Ectodermal cell (in vitro differentiated cells): ENCODE results near the gene ZFR2.

ENCODE experiments used
- H3K27ac ChIP-seq: 2 replicates; pipeline ENCODE4 v1.7.0; 2013; ENCODE audit warnings: mild to moderate bottlenecking, low read depth, low read length; ENCODE audit not compliant: insufficient read depth, poor library complexity, severe bottlenecking
- H3K27me3 ChIP-seq: 2 replicates; pipeline ENCODE4 v1.7.0; 2013; ENCODE audit warnings: mild to moderate bottlenecking, low read length; ENCODE audit not compliant: insufficient read depth, control insufficient read depth, poor library complexity, severe bottlenecking
- H3K36me3 ChIP-seq: one replicate; pipeline ENCODE4 v1.7.0; 2013; ENCODE audit warnings: low read length; ENCODE audit not compliant: control insufficient read depth, insufficient read depth
- H3K4me1 ChIP-seq: one replicate; pipeline ENCODE4 v1.7.0; 2013; ENCODE audit warnings: low read length; ENCODE audit not compliant: control insufficient read depth, insufficient read depth
- H3K4me3 ChIP-seq: 2 replicates; pipeline ENCODE4 v1.7.0; 2013; ENCODE audit warnings: low read depth, low read length, control low read depth; ENCODE audit not compliant: insufficient read depth
- H3K9me3 ChIP-seq: 2 replicates; pipeline ENCODE4 v1.7.0; 2013; ENCODE audit warnings: mild to moderate bottlenecking, low read length, moderate library complexity; ENCODE audit not compliant: control insufficient read depth
- WGBS, 2 experiments: methylation state at CpG; one replicate each; pipeline ENCODE4 v1.1.7; 2013; ENCODE audit warnings: missing lambda C conversion rate in 2 of 2; 5-methylcytosine and 5-hydroxymethylcytosine counted together

ZFR2 gene

GRCh38 chr19:3807131-3807480, 61.7 kb downstream of the ZFR2 start:
- no peaks in the 10 kb centered on the region for H3K4me1 ChIP-seq
- H3K4me3 ChIP-seq = no peak overlapping the region
- 92 to 94% methylated on average over 19 of the region's 19 CpGs for whole genome bisulfite sequencing, 2 experiments
- no peak overlapping the region for H3K27ac ChIP-seq
- H3K36me3 ChIP-seq = no peaks in the 10 kb centered on the region
- peaks cover 10% of the 10 kb centered on the region for H3K27me3 ChIP-seq
- no peaks in the 10 kb centered on the region for H3K9me3 ChIP-seq

- H3K27ac ChIP-seq = no peak overlapping the region
- H3K9me3 ChIP-seq = no peaks in the 10 kb centered on the region
- H3K27me3 ChIP-seq = peaks cover 23% of the 10 kb centered on the region
- H3K36me3 ChIP-seq = no peaks in the 10 kb centered on the region
- H3K4me3 ChIP-seq = no peak overlapping the region
- 93% methylated on average over 29 of the region's 29 CpGs for WGBS, 2 experiments
- H3K4me1 ChIP-seq = peaks cover 4% of the 10 kb centered on the region
Observed at GRCh38 chr19:3805859-3806258, 63.0 kb downstream of the ZFR2 start.

GRCh38 chr19:3804429-3804828, 64.4 kb downstream of the ZFR2 start:
- Histone ChIP-seq H3K4me1 (peaks cover 4% of the 10 kb centered on the region), H3K4me3 (no peak overlapping the region), H3K27ac (no peak overlapping the region), H3K36me3 (no peaks in the 10 kb centered on the region), H3K9me3 (no peaks in the 10 kb centered on the region), H3K27me3 (peaks cover 37% of the 10 kb centered on the region)
- WGBS, 2 experiments = 90% methylated on average over 13 of the region's 13 CpGs

- Histone ChIP-seq H3K27me3 (peaks cover 37% of the 10 kb centered on the region), H3K27ac (no peak overlapping the region), H3K4me3 (no peak overlapping the region), H3K9me3 (no peaks in the 10 kb centered on the region), H3K4me1 (peaks cover 4% of the 10 kb centered on the region), H3K36me3 (no peaks in the 10 kb centered on the region)
- WGBS, 2 experiments = 91 to 92% methylated on average over 10 of the region's 10 CpGs
Observed at GRCh38 chr19:3803986-3804385, 64.9 kb downstream of the ZFR2 start.

GRCh38 chr19:3803114-3803888, 65.5 kb downstream of the ZFR2 start:
- Histone ChIP-seq H3K36me3 (no peaks in the 10 kb centered on the region), H3K27me3 (peaks cover 37% of the 10 kb centered on the region), H3K27ac (no peak overlapping the region), H3K4me1 (peaks cover 4% of the 10 kb centered on the region), H3K9me3 (no peaks in the 10 kb centered on the region), H3K4me3 (no peak overlapping the region)
- WGBS, 2 experiments = 86 to 89% methylated on average over 21 to 24 of the region's 24 CpGs

- Histone ChIP-seq H3K27ac (no peak overlapping the region), H3K4me1 (peaks cover 4% of the 10 kb centered on the region), H3K9me3 (no peaks in the 10 kb centered on the region), H3K4me3 (no peak overlapping the region), H3K27me3 (peaks cover 37% of the 10 kb centered on the region), H3K36me3 (no peaks in the 10 kb centered on the region)
- WGBS, 2 experiments = 4% methylated on average over 46 of the region's 46 CpGs
Observed at GRCh38 chr19:3801412-3802096, 67.3 kb downstream of the ZFR2 start.

- no peak overlapping the region for H3K27ac ChIP-seq
- H3K4me1 ChIP-seq = peaks cover 4% of the 10 kb centered on the region
- WGBS, 2 experiments = 54 to 56% methylated on average over 21 of the region's 21 CpGs
- H3K9me3 ChIP-seq = no peaks in the 10 kb centered on the region
- no peaks in the 10 kb centered on the region for H3K36me3 ChIP-seq
- H3K27me3 ChIP-seq = peaks cover 37% of the 10 kb centered on the region
- no peak overlapping the region for H3K4me3 ChIP-seq
Observed at GRCh38 chr19:3800996-3801395, 67.8 kb downstream of the ZFR2 start.

- Histone ChIP-seq H3K4me3 (no peak overlapping the region), H3K4me1 (peaks cover 4% of the 10 kb centered on the region), H3K9me3 (no peaks in the 10 kb centered on the region), H3K27ac (no peak overlapping the region), H3K27me3 (peaks cover 37% of the 10 kb centered on the region), H3K36me3 (no peaks in the 10 kb centered on the region)
- WGBS, 2 experiments = 78% methylated on average over 6 of the region's 6 CpGs
Observed at GRCh38 chr19:3798137-3798536, 70.7 kb downstream of the ZFR2 start.

- Histone ChIP-seq H3K27ac (no peak overlapping the region), H3K36me3 (no peaks in the 10 kb centered on the region), H3K4me1 (peaks cover 3% of the 10 kb centered on the region), H3K9me3 (no peaks in the 10 kb centered on the region), H3K27me3 (peaks cover 20% of the 10 kb centered on the region), H3K4me3 (no peak overlapping the region)
- 91 to 97% methylated on average over 2 of the region's 2 CpGs for WGBS, 2 experiments
Observed at GRCh38 chr19:3796358-3796757, 72.5 kb downstream of the ZFR2 start.

- Histone ChIP-seq H3K9me3 (no peaks in the 10 kb centered on the region), H3K27me3 (no peaks in the 10 kb centered on the region)
- WGBS, 2 experiments = 90 to 92% methylated on average over 3 of the region's 3 CpGs
Observed at GRCh38 chr19:3793799-3794198, 75.0 kb downstream of the ZFR2 start.

More at GRCh38 chr19:3793799-3794198, 75.0 kb downstream of the ZFR2 start:
- Histone ChIP-seq H3K27ac (no peak overlapping the region), H3K4me3 (no peak overlapping the region), H3K4me1 (no peaks in the 10 kb centered on the region), H3K36me3 (no peaks in the 10 kb centered on the region)
